Upper lobe of left lung (tissue), 6 donors: ENCODE results near the gene ZNF783. TPM values are rescaled to one million over a fixed set of nuclear protein-coding genes. Genes with fewer than 3 reads are reported as not detected.
"Not testable (repeated sequence)": the region's sequence is repeated elsewhere in the genome, so short reads cannot be mapped to it uniquely, and the experiment has no call there.

ENCODE experiments used
- ATAC-seq, 2 donors: fragments of 200-7000 bp; cut with Tn5 transposase; one replicate each; pipeline ENCODE4 v1.9.1; 2022; ENCODE audit warnings: mild to moderate bottlenecking in 2 of 2, moderate library complexity in 2 of 2; ENCODE audit not compliant: low FRiP score in 2 of 2
- DNase-seq, 2 donors: peaks; one replicate each; pipeline ENCODE4 v3.0.0-alpha.2; 2019 to 2020
- H3K27ac ChIP-seq, 4 donors: fragments of 200-600 bp; sonication (generic); one replicate each; pipeline ENCODE4 v1.5.1; 2016 to 2019
- H3K27me3 ChIP-seq, 4 donors: fragments of 200-600 bp; sonication (generic); one replicate each; pipeline ENCODE4 v1.5.1; 2017 to 2019
- H3K36me3 ChIP-seq, 4 donors: fragments of 200-600 bp; sonication (generic); one replicate each; pipeline ENCODE4 v1.5.1; 2016 to 2019
- H3K4me1 ChIP-seq, 4 donors: fragments of 200-600 bp; sonication (generic); one replicate each; pipeline ENCODE4 v1.5.1; 2018 to 2019
- H3K4me3 ChIP-seq, 4 donors: fragments of 200-600 bp; sonication (generic); one replicate each; pipeline ENCODE4 v1.5.1; 2017 to 2019; ENCODE audit warnings: mild to moderate bottlenecking in 2 of 4, moderate library complexity in 1 of 4
- H3K9me3 ChIP-seq, 4 donors: fragments of 200-600 bp; sonication (generic); one replicate each; pipeline ENCODE4 v1.5.1; 2018 to 2019
- EP300 ChIP-seq, 4 donors: sonication (generic); formaldehyde crosslinking; IDR thresholded peaks; one replicate each; pipeline ENCODE4 v1.5.1; 2017; ENCODE audit warnings: antibody characterized with exemption in 4 of 4, control low read depth in 2 of 4
- POLR2A ChIP-seq, 4 donors: fragments of 450-650 bp; IDR thresholded peaks; one replicate each; pipeline ENCODE4 v1.5.1; 2016 to 2017; ENCODE audit warnings: antibody characterized with exemption in 4 of 4, mild to moderate bottlenecking in 2 of 4
- POLR2AphosphoS5 ChIP-seq, 2 donors: sonication (generic); formaldehyde crosslinking; IDR thresholded peaks; one replicate each; pipeline ENCODE4 v1.5.1; 2017; ENCODE audit warnings: antibody characterized with exemption in 2 of 2
- WGBS, 2 donors: methylation state at CpG; one replicate each; pipeline ENCODE4 v1.1.5; 2017 to 2018; 5-methylcytosine and 5-hydroxymethylcytosine counted together
- total RNA-seq, 6 donors: library from RNA; depleted of rRNA in 4 of 6; stranded (reverse); fragments of >200 nt in 4 of 6; gene quantifications; one replicate each; pipeline versions ENCODE4 v1.1.0 to v1.2.1, GENCODE V29; 2016 to 2021
- TF ChIP-seq, protein P1 (sequence below), 6 experiments: fragments of 450-650 bp in 4 of 6; fragments of 200-600 bp in 2 of 6; sonication (generic) in 2 of 6; IDR thresholded peaks; one replicate each; pipeline ENCODE4 v1.5.1; 2016 to 2019; ENCODE audit warnings: antibody characterized with exemption in 6 of 6
- donor health status: DM: no; HTN: no; CAD: no; lungs with moderate emphysema.
- donor health status: DM: no; HTN: yes; CAD: no; lungs with severe emphysema.

ZNF783 gene
- total RNA-seq, 6 donors from 2014 or later: 12.6 to 46.1 (median 17.5) TPM

DNA sequence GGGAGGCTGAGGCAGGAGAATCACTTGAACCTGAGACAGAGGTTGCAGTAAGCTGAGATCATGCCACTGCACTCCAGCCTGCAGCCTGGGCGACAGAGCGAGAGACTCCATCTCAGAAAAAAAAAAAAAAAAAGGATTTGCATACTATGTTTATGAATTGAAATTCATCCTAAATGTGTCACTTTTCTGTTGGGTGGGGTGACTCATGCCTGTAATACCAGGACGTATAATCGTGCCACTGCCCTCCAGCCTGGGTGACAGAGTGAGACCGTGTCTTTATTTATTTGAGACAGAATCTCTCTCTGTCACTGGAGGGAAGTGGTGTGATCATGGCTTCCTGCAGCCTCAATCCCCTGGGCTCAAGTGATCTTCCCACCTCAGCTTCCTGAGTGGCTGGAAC lies 16.8 kb upstream of the ZNF783 start:
- TF ChIP-seq POLR2AphosphoS5 (IDR thresholded peaks at IDR 0.05): no peak
- TF ChIP-seq, protein P1, sequence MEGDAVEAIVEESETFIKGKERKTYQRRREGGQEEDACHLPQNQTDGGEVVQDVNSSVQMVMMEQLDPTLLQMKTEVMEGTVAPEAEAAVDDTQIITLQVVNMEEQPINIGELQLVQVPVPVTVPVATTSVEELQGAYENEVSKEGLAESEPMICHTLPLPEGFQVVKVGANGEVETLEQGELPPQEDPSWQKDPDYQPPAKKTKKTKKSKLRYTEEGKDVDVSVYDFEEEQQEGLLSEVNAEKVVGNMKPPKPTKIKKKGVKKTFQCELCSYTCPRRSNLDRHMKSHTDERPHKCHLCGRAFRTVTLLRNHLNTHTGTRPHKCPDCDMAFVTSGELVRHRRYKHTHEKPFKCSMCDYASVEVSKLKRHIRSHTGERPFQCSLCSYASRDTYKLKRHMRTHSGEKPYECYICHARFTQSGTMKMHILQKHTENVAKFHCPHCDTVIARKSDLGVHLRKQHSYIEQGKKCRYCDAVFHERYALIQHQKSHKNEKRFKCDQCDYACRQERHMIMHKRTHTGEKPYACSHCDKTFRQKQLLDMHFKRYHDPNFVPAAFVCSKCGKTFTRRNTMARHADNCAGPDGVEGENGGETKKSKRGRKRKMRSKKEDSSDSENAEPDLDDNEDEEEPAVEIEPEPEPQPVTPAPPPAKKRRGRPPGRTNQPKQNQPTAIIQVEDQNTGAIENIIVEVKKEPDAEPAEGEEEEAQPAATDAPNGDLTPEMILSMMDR (IDR thresholded peaks at IDR 0.05): no peak
- no peak for TF ChIP-seq EP300 (IDR thresholded peaks at IDR 0.05)
- TF ChIP-seq POLR2A (IDR thresholded peaks at IDR 0.05): no peak
- ATAC-seq: no peak
- DNase-seq: no peak

GRCh38 chr7:149245744-149246143 lies 16.3 kb upstream of the ZNF783 start:
- H3K27ac ChIP-seq: no peak overlapping the region
- WGBS, 2 donors: 84 to 89% methylated on average over 5 of the region's 5 CpGs
- no peak overlapping the region for H3K4me3 ChIP-seq
- no peak for DNase-seq
- H3K27me3 ChIP-seq: no peaks in the 10 kb centered on the region
- H3K4me1 ChIP-seq: peaks cover 4 to 7% (median 5%) of the 10 kb centered on the region in 4 donors
- no peak for ATAC-seq
- peaks cover 2 to 10% (median 6%) of the 10 kb centered on the region in 4 donors for H3K36me3 ChIP-seq
- H3K9me3 ChIP-seq: no peaks in the 10 kb centered on the region
- no peak for TF ChIP-seq EP300 (IDR thresholded peaks at IDR 0.05)

More for the DNA sequence above, 16.8 kb upstream of the ZNF783 start:
- Histone ChIP-seq H3K4me1 (peaks cover 9 to 12% (median 10%) of the 10 kb centered on the region in 4 donors), H3K36me3 (peaks cover 0 to 5% (median 1%) of the 10 kb centered on the region in 4 donors), H3K27me3 (no peaks in the 10 kb centered on the region), H3K4me3 (no peak overlapping the region), H3K27ac (no peak overlapping the region), H3K9me3 (no peaks in the 10 kb centered on the region)
- WGBS, 2 donors: 60 to 64% methylated on average over 5 of the region's 5 CpGs

DNA sequence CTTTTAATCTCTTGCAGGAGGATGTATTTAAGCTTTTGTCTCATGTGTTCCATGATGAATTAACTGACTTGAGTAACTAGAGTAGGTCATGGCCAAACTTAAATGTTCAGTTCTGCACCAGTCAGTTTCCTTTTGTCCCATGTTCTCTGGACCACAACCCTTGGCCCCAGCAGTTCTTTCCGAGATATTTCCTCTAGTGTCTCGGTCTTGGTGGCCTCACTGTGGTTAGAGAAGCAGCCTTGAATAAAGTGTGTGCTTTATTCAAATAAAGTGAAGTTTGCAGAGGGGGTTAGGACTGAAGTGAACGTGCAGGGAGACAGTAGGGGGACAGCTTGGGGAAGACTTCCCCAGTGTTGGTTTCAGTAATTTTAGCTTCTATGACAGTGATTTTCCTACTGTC lies 13.2 kb upstream of the ZNF783 start:
- Histone ChIP-seq H3K4me1 (no peaks in the 10 kb centered on the region), H3K27me3 (no peaks in the 10 kb centered on the region), H3K27ac (no peak overlapping the region), H3K4me3 (no peak overlapping the region), H3K9me3 (no peaks in the 10 kb centered on the region), H3K36me3 (peaks cover 22 to 40% (median 30%) of the 10 kb centered on the region in 4 donors)
- no peak for DNase-seq
- 73 to 77% methylated on average over 3 of the region's 3 CpGs for WGBS, 2 donors
- TF ChIP-seq POLR2A (IDR thresholded peaks at IDR 0.05) (no peak), EP300 (IDR thresholded peaks at IDR 0.05) (no peak)
- TF ChIP-seq, protein P1 (IDR thresholded peaks at IDR 0.05): no peak
- no peak for ATAC-seq

DNA sequence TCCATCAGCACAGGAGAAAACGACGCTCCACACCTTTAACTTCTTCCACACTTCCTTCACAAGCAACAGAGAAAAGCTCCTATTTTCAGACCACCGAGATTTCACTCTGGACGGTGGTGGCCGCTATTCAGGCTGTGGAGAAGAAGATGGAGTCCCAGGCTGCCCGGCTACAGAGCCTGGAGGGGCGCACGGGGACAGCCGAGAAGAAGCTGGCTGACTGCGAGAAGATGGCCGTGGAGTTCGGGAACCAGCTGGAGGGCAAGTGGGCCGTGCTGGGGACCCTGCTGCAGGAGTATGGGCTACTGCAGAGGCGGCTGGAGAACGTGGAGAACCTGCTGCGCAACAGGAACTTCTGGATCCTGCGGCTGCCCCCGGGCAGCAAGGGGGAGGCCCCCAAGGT lies 11.8 kb upstream of the ZNF783 start:
- not testable (repeated sequence) for H3K9me3 ChIP-seq, H3K4me3 ChIP-seq, H3K27me3 ChIP-seq, ATAC-seq, H3K27ac ChIP-seq, H3K4me1 ChIP-seq
- 94 to 96% methylated on average over 18 of the region's 18 CpGs for WGBS, 2 donors
- peaks cover 32 to 54% (median 42%) of the 10 kb centered on the region in 4 donors for H3K36me3 ChIP-seq
- peak in 1 of 2 donors; percentile 46 for DNase-seq

DNA sequence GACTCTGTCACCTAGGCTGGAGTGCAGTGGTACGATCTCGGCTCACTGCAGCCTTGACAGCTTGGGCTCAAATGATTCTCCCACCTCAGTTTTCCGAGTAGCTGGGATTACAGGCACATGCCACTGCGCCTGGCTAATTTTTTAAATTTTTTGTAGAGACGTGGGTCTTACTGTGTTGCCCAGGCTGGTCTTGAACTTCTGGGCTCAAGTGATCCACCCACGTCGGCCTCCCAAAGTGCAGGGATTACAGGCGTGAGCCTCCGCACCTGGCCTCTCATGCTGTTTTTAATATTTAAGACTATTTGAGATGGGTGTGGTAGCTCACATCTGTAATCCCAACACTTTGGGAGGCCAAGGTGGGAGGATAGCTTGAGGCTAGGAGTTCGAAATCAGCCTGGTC lies 10.5 kb upstream of the ZNF783 start:
- not testable (repeated sequence) for H3K4me1 ChIP-seq, H3K27me3 ChIP-seq, DNase-seq, H3K4me3 ChIP-seq, H3K27ac ChIP-seq, H3K9me3 ChIP-seq, ATAC-seq
- peaks cover 32 to 66% (median 48%) of the 10 kb centered on the region in 4 donors for H3K36me3 ChIP-seq
- WGBS, 2 donors: 95 to 98% methylated on average over 10 of the region's 10 CpGs

GRCh38 chr7:149252378-149252777 lies 9.6 kb upstream of the ZNF783 start:
- TF ChIP-seq, protein P1 (IDR thresholded peaks at IDR 0.05): no peak
- no peak for TF ChIP-seq EP300 (IDR thresholded peaks at IDR 0.05)

More at GRCh38 chr7:149252378-149252777, 9.6 kb upstream of the ZNF783 start:
- DNase-seq (no peak), ATAC-seq (no peak)
- no peaks in the 10 kb centered on the region for H3K27me3 ChIP-seq
- H3K4me3 ChIP-seq: no peak overlapping the region
- H3K27ac ChIP-seq: no peak overlapping the region
- H3K4me1 ChIP-seq: no peaks in the 10 kb centered on the region
- H3K9me3 ChIP-seq: no peaks in the 10 kb centered on the region
- H3K36me3 ChIP-seq: peaks cover 32 to 66% (median 48%) of the 10 kb centered on the region in 4 donors
- 97 to 100% methylated on average over 2 of the region's 2 CpGs for WGBS, 2 donors
